SK-MEL-5 (cell line): Measurements from ENCODE around the gene DVL2. TPM values are rescaled to one million over a fixed set of nuclear protein-coding genes. Genes with fewer than 3 reads are reported as not detected.

Experiments used
- DNase-seq: peaks from one replicate; pipeline ENCODE4 v3.0.0-alpha.2; 2016; ENCODE audit warnings: low read depth, low spot score
- in situ Hi-C: cut with HindIII; loops from 2 replicates; pipeline ENCODE4 v1.10.0; 2016; ENCODE audit warnings: low sequenced_read_pairs, high pct_unique_total_duplicates, low pct_unique_long_range_greater_than_20kb
- total RNA-seq: library from RNA; depleted of rRNA; stranded (reverse); fragments of >200 nt; shearing (Covaris generic); gene quantifications from 2 replicates; pipeline ENCODE4 v1.2.3, GENCODE V29; 2014

The DVL2 gene
- total RNA-seq, 1 experiment from 2014 or later, result 91.5 TPM

- in situ Hi-C loops, result no loop called here
- peak; percentile 90 for DNase-seq
Measured at GRCh38 chr17:7241783-7242716, 7.7 kb upstream of the DVL2 start, which contains the start of gene GABARAP. GABARAP (minus strand) TSS chr17:7242449; CDS start chr17:7242330, 119 bp downstream.

DNA sequence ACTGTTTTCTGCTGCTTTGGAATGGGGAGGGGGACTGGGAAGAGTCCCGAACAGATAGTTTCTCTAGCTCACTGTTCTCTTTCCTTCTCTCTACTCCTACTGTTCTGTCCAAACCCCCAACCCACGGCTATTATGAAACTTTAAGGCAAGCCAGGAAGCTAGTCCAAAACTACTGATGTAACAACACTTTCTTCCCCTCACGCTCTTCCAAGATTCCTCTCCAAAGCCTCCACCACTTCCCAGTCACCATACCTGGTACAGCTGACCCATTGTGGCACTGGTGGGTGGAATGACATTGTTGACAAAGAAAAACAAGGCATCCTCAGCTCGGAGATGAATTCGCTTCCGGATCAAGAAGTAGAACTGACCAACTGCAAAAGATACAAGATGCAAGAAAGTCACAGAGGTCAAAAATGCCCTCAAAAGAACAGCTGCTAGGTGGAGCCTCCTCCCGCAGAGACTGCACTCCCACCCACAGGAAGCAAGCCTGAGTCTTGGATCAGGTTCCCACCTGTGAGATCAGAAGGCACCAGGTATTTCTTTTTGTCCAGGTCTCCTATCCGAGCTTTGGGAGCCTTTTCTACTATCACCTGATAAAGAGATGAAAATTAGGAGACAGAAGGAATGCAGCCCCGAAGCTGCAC, 6.9 kb upstream of the DVL2 start:
- in situ Hi-C loops, result no loop called here
- no peak for DNase-seq

GRCh38 chr17:7240375-7240774, 6.1 kb upstream of the DVL2 start:
- DNase-seq, result no peak
- in situ Hi-C loops, result no loop called here

DNA sequence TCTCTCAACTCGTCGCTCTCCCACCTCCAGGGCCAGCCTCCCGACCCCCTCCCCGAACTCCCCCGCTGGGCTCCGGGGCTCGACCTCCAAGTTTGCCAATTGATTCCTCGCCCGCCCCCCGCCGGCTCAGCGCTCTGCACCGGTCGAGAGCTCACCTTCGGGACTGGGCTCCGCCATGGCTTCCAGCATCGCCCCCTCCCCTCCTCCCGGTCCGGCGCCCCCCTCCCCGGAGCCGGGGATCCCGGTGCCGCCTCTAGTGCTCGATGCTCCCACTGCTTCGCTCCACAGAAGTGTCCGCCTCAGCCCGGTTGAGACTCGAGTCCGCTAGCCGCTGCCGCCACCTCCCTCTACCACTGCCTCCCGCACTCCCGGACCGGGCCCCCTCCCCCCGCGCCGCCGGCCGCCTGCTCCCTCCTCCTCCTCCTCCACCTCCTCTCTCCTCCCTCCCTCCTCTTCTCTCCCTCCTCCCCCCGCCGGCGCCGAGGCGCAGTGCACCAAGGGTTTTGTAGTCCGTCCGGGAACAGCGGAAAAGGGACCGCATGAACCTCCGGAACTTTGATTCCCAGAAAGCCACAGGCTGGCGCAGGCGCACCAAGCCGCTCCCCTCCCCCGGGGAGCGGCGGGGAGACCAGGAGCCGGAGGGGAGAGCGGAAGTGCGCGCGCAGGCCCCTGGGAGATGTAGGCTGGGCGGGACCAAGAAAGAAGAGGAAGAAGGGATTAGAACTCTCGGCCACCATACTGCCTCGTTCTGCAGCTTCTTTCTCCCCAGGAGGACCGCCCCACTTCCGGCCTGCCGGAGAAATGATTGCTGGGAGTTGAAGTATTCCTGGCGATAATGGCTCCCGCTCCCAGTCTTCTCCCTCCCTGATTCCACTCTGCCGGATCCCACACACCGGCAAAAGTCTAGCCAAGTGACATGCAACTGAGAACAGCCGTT, 5.0 kb upstream of the DVL2 start, which contains the start of gene PHF23:
Gene PHF23 (minus strand): TSS at position 367 of the 937 bp plus-strand sequence. CDS start 178 bp downstream, at position 189.
- DNase-seq, result peak; percentile 99
- in situ Hi-C loops, result no loop called here

GRCh38 chr17:7238420-7239090, 4.2 kb upstream of the DVL2 start:
- DNase-seq, result no peak
- in situ Hi-C loops, result no loop called here

DNA sequence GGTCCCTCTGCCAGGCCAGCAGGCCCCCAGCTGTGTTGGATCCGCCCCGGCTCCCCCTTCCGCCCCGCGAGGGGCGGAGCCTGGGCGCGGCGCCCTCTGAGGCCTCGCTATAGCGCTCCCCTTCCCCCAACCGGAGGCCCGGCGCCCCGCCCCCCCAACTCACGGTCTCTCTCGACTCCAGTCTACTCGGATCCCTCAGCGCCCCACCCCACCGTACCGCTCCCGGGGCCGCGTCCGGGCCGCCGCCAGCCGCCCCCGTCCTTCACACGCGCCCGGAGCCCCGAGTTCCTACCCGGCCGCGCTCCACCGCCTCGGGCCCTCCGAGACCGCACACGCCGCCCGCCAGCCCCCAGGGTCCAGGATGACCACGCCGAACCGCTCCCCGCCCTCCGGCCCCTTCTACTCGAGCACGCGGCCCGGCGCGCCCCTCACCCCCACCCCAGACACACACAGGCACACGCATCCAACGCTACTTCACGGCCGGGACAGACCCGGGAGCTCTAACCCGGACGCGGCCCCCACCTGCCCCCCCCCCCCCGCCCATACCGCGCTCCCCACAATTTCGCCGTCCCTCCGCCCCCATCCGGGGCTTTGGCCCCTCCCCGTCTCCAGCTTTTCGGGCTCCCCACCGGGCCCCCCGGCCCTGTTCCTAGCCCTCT, 3.6 kb upstream of the DVL2 start:
- in situ Hi-C loops, result no loop called here
- DNase-seq, result peak; percentile 82

- peak; percentile 84 for DNase-seq
- in situ Hi-C loops, result no loop called here
Measured at GRCh38 chr17:7237266-7237760, 3.0 kb upstream of the DVL2 start.

- in situ Hi-C loops, result no loop called here
- DNase-seq, result no peak
Measured at GRCh38 chr17:7236808-7237207, 2.5 kb upstream of the DVL2 start.

DNA sequence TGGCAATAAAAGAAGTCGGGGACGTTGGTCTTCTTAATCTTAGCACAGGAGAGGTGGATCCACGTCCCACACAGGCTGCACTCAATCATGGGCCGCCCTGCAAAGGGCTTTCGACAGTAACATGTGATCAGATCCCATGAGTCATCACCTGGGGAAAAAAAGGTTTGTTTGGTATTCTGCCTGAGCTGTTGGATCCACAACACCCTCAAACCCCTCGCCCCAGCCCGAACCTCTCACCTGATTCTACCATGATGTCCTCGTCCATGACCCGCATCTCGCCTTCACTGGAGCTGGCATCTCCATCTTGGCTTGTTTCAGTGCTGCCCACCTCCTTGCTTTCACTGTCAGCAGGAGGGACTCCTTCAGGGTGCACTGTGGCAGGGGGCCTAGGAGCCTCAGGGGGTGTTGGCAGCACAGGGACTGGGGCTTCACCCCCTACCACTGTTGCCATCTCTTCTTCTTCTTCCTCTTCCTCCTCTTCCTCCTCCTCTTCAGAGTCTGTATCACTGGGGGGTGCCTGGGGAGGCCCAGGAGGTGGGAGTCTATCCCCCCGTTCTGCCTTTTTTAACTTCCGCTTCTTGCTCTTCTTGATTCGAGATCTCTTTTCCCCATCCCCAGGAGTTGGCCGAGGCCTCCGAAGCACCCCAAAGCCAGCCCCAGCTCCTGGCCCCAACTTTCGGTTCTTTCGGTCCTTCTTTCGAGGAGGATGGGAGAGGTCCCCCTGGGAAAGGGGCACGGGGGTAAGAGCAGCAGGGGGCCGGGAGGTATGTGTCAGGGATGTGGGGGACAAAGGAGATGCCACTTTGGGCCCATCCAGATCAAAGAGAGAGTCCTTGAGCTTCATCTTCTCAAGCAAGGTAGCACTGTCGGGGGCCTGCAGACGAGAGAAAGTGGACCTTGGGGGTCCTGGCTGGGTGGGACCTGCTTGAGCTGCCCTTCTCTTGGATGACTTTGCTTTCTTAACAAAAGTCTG, 1.7 kb upstream of the DVL2 start:
- in situ Hi-C loops, result no loop called here
- DNase-seq, result peak; percentile 46

DNA sequence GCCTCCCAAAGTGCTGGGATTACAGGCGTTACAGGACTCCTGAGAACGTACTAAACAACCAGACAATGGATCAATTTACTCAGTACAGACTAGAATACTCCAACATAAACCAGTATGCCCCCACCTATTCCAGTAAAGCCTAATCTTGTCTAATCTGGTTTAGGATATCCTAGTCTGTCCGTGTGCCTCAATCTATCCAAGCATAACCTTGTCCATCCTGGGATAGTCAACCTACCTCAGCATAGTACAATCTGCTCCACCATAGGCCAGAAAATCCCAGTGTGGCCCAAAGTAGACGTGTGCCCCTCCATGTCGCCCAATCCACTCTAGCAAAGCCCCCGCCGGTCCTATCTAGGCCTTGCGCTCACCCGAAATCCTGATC, 625 bp downstream of the DVL2 start:
- in situ Hi-C loops, result no loop called here
- DNase-seq, result no peak

GRCh38 chr17:7232114-7232513, 2.2 kb downstream of the DVL2 start:
- no peak for DNase-seq
- in situ Hi-C loops, result no loop called here

GRCh38 chr17:7229504-7229903, 4.8 kb downstream of the DVL2 start:
- DNase-seq, result no peak
- in situ Hi-C loops, result no loop called here

DNA sequence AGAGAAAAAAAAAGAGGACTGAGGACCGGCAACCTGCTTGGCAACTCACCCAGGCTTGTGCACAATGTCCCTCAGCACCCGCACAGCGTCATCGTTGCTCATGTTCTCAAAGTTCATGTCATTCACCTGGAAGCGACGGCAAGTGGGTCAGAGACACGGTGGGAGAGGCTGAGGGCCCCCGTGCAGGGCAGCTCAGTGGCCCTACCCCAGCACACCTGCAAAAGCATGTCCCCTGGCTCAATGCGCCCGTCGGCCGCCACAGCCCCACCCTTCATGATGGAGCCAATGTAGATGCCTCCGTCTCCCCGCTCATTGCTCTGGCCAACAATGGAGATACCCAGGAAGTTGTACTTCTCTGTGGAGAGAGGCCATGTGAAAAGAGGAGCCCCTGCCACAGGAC, 5.4 kb downstream of the DVL2 start:
- in situ Hi-C loops, result no loop called here
- no peak for DNase-seq

- DNase-seq, result no peak
- in situ Hi-C loops, result no loop called here
Measured at GRCh38 chr17:7226721-7227710, 7.3 kb downstream of the DVL2 start.
